SK-N-SH treated with all-trans-retinoic acid at 6 μM for 48 hours (cell line): ENCODE data around the gene EDAR.

Experiments
- ATAC-seq: fragments of 200-7000 bp; cut with Tn5 transposase; 3 replicates; pipeline ENCODE4 v1.9.1; 2020; ENCODE audit warnings: mild to moderate bottlenecking, moderate library complexity
- ARNTL ChIP-seq: fragments of 450-650 bp; formaldehyde crosslinking; IDR thresholded peaks from 2 replicates; pipeline ENCODE4 v1.5.0; 2020; ENCODE audit warnings: low read depth, mild to moderate bottlenecking, moderate library complexity, borderline replicate concordance
- BACH2 ChIP-seq: fragments of 250-450 bp; sonication (Bioruptor Pico); IDR thresholded peaks from 2 replicates; pipeline ENCODE4 v1.9.0; 2021; ENCODE audit warnings: mild to moderate bottlenecking, borderline replicate concordance
- CREB5 ChIP-seq: fragments of 250-450 bp; sonication (Bioruptor Pico); IDR thresholded peaks from 2 replicates; pipeline ENCODE4 v1.5.1; 2020; ENCODE audit warnings: low read depth, mild to moderate bottlenecking, moderate library complexity
- CSDC2 ChIP-seq: fragments of 250-450 bp; sonication (Bioruptor Pico); IDR thresholded peaks from 2 replicates; pipeline ENCODE4 v1.5.0; 2020; ENCODE audit warnings: mild to moderate bottlenecking, moderate library complexity
- CSRNP3 ChIP-seq: fragments of 250-450 bp; sonication (Bioruptor Pico); IDR thresholded peaks from 2 replicates; pipeline ENCODE4 v1.5.1; 2021; ENCODE audit warnings: mild to moderate bottlenecking, moderate library complexity
- ESRRG ChIP-seq: fragments of 250-450 bp; sonication (Bioruptor Pico); IDR thresholded peaks from 2 replicates; pipeline ENCODE4 v1.6.1; 2021; ENCODE audit warnings: mild to moderate bottlenecking
- GLIS3 ChIP-seq: fragments of 250-450 bp; sonication (Bioruptor Pico); IDR thresholded peaks from 2 replicates; pipeline ENCODE4 v1.5.0; 2020; ENCODE audit warnings: mild to moderate bottlenecking, moderate library complexity
- ISL1 ChIP-seq: fragments of 250-450 bp; sonication (Bioruptor Pico); IDR thresholded peaks from 2 replicates; pipeline ENCODE4 v2.1.2; 2022; ENCODE audit warnings: mild to moderate bottlenecking, moderate library complexity
- OSR1 ChIP-seq: fragments of 250-450 bp; sonication (Bioruptor Pico); IDR thresholded peaks from 2 replicates; pipeline ENCODE4 v1.8.0; 2022; ENCODE audit warnings: moderate library complexity, mild to moderate bottlenecking, inconsistent platforms
- PATZ1 ChIP-seq: fragments of 250-450 bp; sonication (Bioruptor Pico); IDR thresholded peaks from 2 replicates; pipeline ENCODE4 v1.8.0; 2020; ENCODE audit warnings: mild to moderate bottlenecking, moderate library complexity, borderline replicate concordance
- POU6F1 ChIP-seq: fragments of 250-450 bp; sonication (Bioruptor Pico); IDR thresholded peaks from 2 replicates; pipeline ENCODE4 v1.8.0; 2021; ENCODE audit warnings: low read depth, mild to moderate bottlenecking, moderate library complexity, borderline replicate concordance
- PPARA ChIP-seq: fragments of 250-450 bp; sonication (Bioruptor Pico); IDR thresholded peaks from 2 replicates; pipeline ENCODE4 v1.5.0; 2020; ENCODE audit warnings: mild to moderate bottlenecking, borderline replicate concordance
- RARB ChIP-seq: fragments of 250-450 bp; sonication (Bioruptor Pico); IDR thresholded peaks from 2 replicates; pipeline ENCODE4 v1.8.0; 2021; ENCODE audit warnings: mild to moderate bottlenecking, moderate library complexity
- SNAI2 ChIP-seq: fragments of 250-450 bp; sonication (Bioruptor Pico); IDR thresholded peaks from 2 replicates; pipeline ENCODE4 v1.5.0; 2020; ENCODE audit warnings: mild to moderate bottlenecking, moderate library complexity
- TCF4 ChIP-seq: fragments of 250-450 bp; sonication (Bioruptor Pico); IDR thresholded peaks from 2 replicates; pipeline ENCODE4 v1.8.0; 2021; ENCODE audit warnings: mild to moderate bottlenecking, moderate library complexity, borderline replicate concordance
- TOX ChIP-seq: fragments of 250-450 bp; sonication (Bioruptor Pico); IDR thresholded peaks from 2 replicates; pipeline ENCODE4 v1.8.0; 2021; ENCODE audit warnings: mild to moderate bottlenecking, moderate library complexity, borderline replicate concordance
- TSHZ2 ChIP-seq: fragments of 250-450 bp; sonication (Bioruptor Pico); IDR thresholded peaks from 2 replicates; pipeline ENCODE4 v1.5.0; 2020; ENCODE audit warnings: mild to moderate bottlenecking, moderate library complexity
- ZC3H10 ChIP-seq: fragments of 250-450 bp; sonication (Bioruptor Pico); IDR thresholded peaks from 2 replicates; pipeline ENCODE4 v1.5.1; 2021; ENCODE audit warnings: mild to moderate bottlenecking, moderate library complexity
- ZFP30 ChIP-seq: fragments of 450-650 bp; formaldehyde crosslinking; IDR thresholded peaks from 2 replicates; pipeline ENCODE4 v1.5.0; 2022; ENCODE audit warnings: mild to moderate bottlenecking, moderate library complexity
- ZNF565 ChIP-seq: fragments of 450-650 bp; formaldehyde crosslinking; conservative IDR thresholded peaks from 2 replicates; pipeline ENCODE4 v1.5.0; 2020; ENCODE audit warnings: low read depth, mild to moderate bottlenecking, moderate library complexity
- ZNF70 ChIP-seq: fragments of 450-650 bp; formaldehyde crosslinking; IDR thresholded peaks from 2 replicates; pipeline ENCODE4 v1.5.0; 2020; ENCODE audit warnings: mild to moderate bottlenecking, moderate library complexity
- ZNF8 ChIP-seq: fragments of 450-650 bp; formaldehyde crosslinking; IDR thresholded peaks from 2 replicates; pipeline ENCODE4 v1.5.0; 2020; ENCODE audit warnings: mild to moderate bottlenecking, moderate library complexity

Gene EDAR

GRCh38 chr2:109028738-109029489, 39.9 kb upstream of the EDAR start (continued):
- no peak for TF ChIP-seq BACH2

- TF ChIP-seq RARB (CRISPR knock-in tag) (no peak), CSDC2 (CRISPR knock-in tag) (no peak), ISL1 (no peak), TCF4 (CRISPR knock-in tag) (no peak), ZC3H10 (no peak), ESRRG (CRISPR knock-in tag) (no peak), BACH2 (no peak), CSRNP3 (CRISPR knock-in tag) (no peak), PPARA (no peak), ZNF8 (CRISPR knock-in tag) (no peak), ZNF565 (CRISPR knock-in tag) (no peak), GLIS3 (no peak), ZNF70 (CRISPR knock-in tag) (no peak)
- no peak for ATAC-seq
Observed at GRCh38 chr2:109028277-109028676, 39.3 kb upstream of the EDAR start.

- TF ChIP-seq POU6F1 (CRISPR knock-in tag), result no peak
- TF ChIP-seq SNAI2 (CRISPR knock-in tag), result no peak
- TF ChIP-seq BACH2, result no peak
- TF ChIP-seq TOX, result no peak
- no peak for TF ChIP-seq ZC3H10
- no peak for TF ChIP-seq OSR1 (CRISPR knock-in tag)
- no peak for TF ChIP-seq ISL1
- no peak for TF ChIP-seq ARNTL (CRISPR knock-in tag)
- no peak for TF ChIP-seq CSDC2 (CRISPR knock-in tag)
- no peak for TF ChIP-seq ZFP30 (CRISPR knock-in tag)
- TF ChIP-seq PATZ1 (CRISPR knock-in tag), result no peak
- TF ChIP-seq ZNF8 (CRISPR knock-in tag), result no peak
- no peak for TF ChIP-seq ESRRG (CRISPR knock-in tag)
- no peak for TF ChIP-seq TSHZ2
- no peak for TF ChIP-seq ZNF70 (CRISPR knock-in tag)
- no peak for TF ChIP-seq ZNF565 (CRISPR knock-in tag)
- no peak for ATAC-seq
Observed at GRCh38 chr2:109027702-109028101, 38.7 kb upstream of the EDAR start.

GRCh38 chr2:109024477-109024876, 35.5 kb upstream of the EDAR start:
- no peak for ATAC-seq
- TF ChIP-seq ZNF8 (CRISPR knock-in tag) (no peak), PPARA (no peak), CSRNP3 (CRISPR knock-in tag) (no peak), OSR1 (CRISPR knock-in tag) (no peak), CREB5 (CRISPR knock-in tag) (no peak)
